GM19468 (cell line): ENCODE measurements around the gene CABLES1.
"Not testable (repeated sequence)": the region's sequence is repeated elsewhere in the genome, so short reads cannot be mapped to it uniquely, and the experiment has no call there.

ENCODE experiments used
- ATAC-seq: cut with Tn5 transposase; IDR thresholded peaks from one replicate; pipeline ENCODE4 v1.9.1; 2021; ENCODE audit warnings: mild to moderate bottlenecking, moderate library complexity, moderate number of reproducible peaks; ENCODE audit not compliant: unreplicated experiment; ENCODE audit errors: extremely low read depth

The CABLES1 gene

GRCh38 chr18:23257686-23258565, 122.6 kb downstream of the CABLES1 start:
- no peak for ATAC-seq

DNA sequence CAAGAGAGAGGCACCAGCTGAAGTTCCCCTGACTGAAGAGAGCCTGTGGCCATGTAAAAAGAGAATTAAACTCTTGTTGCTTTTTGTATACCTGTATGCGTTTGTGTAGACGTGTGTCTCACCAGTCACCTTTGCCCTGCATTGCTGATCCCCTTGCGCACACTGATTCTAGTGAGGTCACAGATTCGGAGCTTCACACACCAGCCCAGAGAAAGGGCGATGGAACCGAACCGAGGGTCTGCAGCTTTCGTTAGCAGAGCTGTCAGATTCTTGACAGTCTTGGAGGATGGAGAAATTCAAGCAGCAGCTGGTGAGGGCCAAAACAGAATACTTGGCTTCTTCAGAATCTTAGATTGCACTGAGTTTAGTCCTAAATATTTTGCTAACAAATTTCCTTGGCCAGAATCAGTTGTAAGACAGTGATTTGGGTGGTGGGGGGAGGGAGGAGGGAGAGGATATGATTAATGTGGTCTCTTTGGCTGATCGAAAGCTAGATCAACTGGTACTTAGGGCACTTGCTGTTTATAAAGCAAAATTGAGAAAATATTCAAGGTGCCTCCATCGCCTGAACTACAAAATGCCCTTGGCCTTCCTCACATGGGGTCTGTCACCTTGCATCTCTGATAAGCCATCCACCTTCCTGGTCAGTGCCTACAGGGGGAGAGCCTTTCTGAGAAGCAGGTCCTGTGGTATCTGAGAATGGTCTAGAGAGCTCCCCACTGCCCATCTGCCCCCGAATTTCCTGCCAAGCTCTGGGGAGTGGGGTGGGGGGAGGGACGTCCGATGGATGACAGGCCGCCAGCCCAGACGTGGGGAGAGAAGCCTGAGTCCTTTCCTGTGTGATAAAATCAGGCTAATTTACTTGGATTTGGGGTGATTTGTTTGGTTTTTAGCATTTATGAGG, 123.5 kb downstream of the CABLES1 start:
- ATAC-seq = no peak

GRCh38 chr18:23259701-23260681, 124.7 kb downstream of the CABLES1 start:
- no peak for ATAC-seq

DNA sequence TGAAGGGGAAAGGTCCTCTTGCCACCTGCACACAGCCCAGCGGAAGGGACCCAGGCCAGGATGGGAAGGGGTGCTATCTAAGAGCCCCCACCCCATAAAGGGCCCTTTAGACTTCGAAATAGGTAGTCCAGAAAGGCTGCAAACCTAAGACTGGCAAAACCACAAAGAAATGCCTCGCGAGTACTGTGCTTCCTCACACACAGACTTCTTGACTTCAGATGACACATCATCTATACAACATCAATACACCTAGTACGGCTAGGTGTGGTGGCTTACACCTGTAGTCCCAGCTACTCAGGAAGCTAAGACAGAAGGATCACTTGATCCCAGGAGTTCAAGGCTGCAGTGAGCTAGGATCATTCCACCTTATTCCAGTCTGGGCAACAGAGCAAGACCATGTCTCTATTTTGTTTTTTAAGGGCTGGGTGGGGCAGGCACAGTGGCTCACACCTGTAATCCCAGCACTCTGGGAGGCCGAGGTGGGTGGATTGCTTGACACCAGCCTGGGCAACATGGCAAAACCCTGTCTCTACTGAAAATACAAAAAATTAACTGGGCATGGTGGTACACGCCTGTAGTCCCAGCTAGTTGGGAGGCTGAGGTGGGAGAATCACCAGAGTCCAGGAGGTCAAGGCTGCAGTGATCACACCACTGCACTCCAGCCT, 125.8 kb downstream of the CABLES1 start:
- no peak for ATAC-seq

DNA sequence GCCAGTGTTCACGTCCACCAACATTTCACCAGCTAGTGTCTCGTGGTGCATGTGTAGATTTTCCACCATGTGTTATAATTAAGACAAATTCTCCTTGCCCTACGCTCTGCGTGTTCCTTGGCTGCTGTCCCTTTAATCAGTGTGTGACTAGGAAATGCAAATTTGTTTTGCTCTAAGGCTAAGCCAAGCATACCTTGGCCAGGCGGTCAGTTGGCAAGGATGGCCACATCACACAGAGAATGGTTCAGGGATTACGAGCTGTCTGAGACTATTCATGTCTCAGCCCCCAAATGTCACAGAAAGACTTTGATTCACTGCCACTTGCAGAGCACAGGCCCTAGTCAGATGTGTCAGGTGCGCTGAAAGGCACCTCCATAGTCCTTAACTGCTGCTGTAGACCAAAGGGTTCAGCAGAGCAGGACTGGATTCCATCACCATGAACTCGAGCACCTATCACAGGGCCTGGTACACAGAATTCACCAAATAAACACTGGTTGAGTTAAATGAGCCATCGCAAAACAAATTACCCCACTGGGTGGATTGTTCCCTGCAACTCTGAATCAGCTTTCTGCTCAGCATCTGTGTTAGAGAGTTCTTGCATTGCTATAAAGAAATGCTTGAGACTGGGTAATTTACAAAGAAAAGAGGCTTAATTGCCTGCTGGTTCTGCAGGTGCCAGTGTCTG, 128.4 kb downstream of the CABLES1 start:
- ATAC-seq = no peak

GRCh38 chr18:23265682-23266399, 130.6 kb downstream of the CABLES1 start:
- ATAC-seq = no peak

GRCh38 chr18:23266717-23267446, 131.6 kb downstream of the CABLES1 start:
- no peak for ATAC-seq

DNA sequence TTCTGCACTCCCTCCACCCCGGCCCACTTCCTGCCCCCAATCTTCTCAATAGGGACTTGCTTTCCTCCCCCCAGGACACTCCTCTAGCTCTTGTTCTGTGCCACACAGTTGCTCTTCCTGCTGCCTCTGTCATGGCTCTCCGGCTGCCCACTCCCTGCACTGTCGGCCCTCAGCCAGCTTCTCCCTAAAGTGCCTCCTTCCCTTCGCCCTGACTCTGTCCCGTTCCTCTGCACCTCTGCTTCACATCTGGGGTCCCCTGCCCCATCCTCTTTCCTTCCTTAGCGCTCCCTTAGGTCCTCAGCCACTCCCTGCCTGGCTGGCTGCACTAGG, 132.1 kb downstream of the CABLES1 start:
- ATAC-seq = no peak

- no peak for ATAC-seq
These were observed 133.4 kb downstream of the CABLES1 start for GRCh38 chr18:23268641-23269040.

DNA sequence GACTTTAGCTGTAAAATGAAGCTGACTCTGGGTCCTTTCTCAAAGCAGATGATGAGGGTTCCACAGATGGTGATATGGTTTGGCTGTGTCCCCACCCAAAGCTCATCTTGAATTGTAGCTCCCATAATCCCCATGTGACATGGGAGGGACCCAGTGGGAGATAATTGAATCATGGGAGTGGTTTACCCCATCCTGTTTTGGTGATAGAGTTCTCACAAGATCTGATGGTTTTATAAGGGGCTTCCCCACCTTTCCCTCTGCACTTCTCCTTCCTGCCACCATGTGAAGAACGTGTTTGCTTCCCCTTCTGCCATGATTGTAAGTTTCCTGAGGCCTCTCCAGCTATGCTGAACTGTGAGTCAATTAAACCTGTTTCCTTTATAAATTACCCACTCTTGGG, 133.8 kb downstream of the CABLES1 start:
- not testable (repeated sequence) for ATAC-seq

DNA sequence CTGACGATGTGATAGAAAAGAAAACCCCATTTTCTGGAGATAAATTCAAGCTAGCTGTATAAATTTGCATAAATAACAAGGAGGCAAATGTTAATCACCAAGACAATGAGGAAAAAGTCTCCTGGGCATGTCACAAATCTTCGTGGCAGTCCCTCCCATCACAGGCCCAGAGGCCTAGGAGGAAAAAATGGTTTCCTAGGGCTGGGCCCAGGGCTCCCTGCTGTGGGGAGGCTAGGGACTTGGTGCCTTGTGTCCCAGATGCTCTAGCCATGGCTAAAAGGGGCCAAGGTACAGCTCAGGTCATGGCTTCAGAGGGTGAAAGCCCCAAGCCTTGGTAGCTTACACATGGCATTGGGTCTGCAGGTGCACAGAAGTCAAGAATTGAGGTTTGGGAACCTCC, 134.6 kb downstream of the CABLES1 start:
- no peak for ATAC-seq

GRCh38 chr18:23270986-23271680, 135.8 kb downstream of the CABLES1 start:
- no peak for ATAC-seq

GRCh38 chr18:23272498-23273232, 137.4 kb downstream of the CABLES1 start:
- no peak for ATAC-seq

DNA sequence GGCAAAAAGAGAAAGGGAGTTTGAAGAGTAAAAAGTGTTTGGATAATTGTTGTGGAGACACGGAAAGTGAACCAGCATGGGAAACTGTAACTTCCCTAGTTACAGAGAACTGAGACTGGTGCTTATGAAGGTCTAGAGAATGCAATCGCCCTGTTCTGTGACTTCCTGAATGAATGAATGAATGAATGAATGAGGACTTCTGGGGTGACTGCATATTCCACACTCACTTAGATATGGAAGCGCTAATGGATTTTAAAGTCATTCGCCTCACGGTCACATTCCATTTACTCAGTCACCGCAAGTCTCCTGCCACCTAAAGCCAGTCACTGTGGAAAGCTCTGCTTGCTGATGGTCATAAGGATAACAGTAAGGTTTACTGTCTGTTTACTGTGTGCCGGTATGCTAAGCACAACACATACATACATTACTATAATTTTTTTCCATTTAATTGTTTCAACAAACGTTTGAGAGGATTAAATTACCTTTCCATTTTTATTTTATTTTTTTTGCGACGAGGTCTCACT, 138.2 kb downstream of the CABLES1 start:
- no peak for ATAC-seq

- no peak for ATAC-seq
These were observed 139.6 kb downstream of the CABLES1 start for GRCh38 chr18:23274638-23275482.
